ENCODE measurements around the gene ZNF556.

Gene ZNF556

DNA sequence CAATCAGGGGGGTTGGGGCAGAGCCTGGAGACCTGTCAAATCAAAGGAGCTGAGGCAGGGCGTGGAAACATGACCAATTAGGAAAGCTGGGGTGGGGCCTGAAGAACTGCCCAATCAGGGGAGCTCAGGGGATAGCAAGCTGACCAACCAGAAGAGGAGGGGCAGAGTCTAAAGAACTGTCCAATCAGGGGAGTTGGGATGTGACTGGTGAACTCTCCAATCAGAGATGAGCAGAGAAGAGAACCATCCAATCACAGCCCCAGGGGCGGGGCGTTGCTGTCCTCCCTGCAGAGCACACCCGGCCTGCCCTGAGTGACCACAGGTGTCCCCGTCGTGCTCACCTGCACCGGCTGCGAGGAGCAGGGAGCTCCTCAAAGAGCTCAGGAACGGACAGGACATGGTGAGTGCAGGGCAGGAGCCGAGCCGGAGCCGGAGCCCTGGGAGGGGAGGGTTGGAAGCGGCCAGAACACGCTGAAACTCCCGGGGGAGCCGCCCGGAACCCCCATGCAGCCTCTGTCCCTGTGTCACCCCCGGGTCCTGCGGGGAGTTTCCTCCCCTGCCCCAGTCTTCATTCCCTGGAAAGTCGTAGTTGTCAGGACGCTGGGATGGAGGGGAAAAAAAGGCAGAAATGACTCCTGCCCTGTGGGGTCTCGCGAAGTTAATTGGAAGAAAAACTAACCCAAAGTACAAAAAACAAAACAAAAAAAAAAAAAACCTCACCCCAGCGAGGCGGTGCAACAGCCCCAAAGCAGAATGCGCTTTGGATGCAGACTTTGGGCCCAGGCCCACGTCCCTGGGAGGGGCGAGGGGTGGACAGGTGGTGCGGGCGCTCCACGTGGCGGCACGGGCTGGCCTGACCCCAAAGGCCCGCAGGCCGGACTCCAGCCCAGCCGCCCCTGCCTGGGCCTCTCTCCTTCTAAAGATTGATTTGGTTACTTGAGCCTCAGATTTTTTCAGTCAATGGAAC is at the start of gene ZNF556:
TSS of gene ZNF556 (plus strand) at position 311 of the 967 bp plus-strand sequence. CDS start at position 398, 87 bp downstream.
- DNase-seq (ENCODE audit: insufficient read length, low spot score): no peak
- no peak for FAIRE-seq
- no peak for TF ChIP-seq CTCF (IDR thresholded peaks at IDR 0.05; ENCODE audit: insufficient read depth, missing control alignments)

DNA sequence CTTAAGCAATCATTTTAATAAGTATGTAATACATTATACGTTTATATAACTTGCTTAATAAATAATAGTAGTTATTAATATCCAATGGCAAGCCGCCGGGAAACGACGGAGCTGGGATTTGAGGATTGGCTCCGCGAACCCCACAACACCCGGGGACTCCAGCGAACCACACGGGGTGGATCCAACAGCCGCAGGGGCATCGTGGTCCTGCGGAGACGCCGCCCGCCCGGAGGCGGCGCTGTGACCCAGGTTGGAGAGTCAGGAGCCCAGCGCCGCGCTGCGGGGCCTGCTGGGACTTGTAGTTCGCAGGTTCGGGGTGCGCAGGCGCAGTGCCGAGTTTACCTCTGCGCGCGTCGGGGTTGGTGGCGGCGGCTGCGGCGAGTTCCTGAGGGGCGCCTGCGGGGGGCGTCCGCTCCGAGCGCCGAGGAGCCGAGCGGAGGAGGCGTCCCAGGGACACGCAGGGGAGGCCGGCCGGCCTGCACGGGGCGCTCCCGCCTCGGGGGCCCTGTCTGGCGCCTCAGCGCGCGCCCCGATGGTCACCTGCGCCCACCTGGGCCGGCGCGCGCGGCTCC is 47.5 kb upstream of the ZNF556 start, which contains the start of gene ZNF554:
TSS of gene ZNF554 (plus strand) at position 329 of the 572 bp plus-strand sequence. CDS start at position 533, 204 bp downstream.
- DNase-seq (ENCODE audit: insufficient read length, low spot score) (peak; percentile 96), FAIRE-seq (no peak)
- TF ChIP-seq CTCF (IDR thresholded peaks at IDR 0.05; ENCODE audit: insufficient read depth, missing control alignments): peak; percentile 68

DNA sequence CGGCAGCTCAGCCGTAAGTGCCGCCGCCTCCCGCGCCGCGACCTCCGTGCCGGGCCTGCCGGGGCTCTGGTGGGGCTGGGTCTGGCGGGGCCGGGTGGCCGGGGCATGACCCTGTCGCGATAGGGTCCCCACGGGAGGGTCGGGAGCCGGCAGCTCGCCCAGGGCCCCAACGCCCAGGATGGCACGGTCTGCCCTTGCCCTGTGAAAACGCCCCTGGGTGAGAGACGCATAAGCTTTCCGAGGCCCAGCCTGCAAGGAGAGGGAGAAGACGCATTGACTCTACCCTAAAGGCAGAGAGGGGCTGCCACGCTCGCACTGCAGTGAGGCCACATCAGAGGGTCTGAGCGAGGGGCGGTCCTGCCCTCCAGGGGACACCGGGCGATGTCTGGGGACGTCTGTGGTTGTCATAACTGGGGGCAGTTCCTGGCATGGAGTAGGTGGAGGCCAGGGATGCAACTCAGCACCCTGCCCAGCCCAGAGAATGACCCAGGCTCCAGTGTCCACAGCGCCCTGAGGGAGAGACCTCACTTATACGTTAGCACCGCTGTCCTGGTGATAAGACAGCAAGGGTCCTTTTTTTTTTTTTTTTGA is 46.9 kb upstream of the ZNF556 start:
- DNase-seq (ENCODE audit: insufficient read length, low spot score): peak; percentile 14
- no peak for TF ChIP-seq CTCF (IDR thresholded peaks at IDR 0.05; ENCODE audit: insufficient read depth, missing control alignments)
- FAIRE-seq: no peak

DNA sequence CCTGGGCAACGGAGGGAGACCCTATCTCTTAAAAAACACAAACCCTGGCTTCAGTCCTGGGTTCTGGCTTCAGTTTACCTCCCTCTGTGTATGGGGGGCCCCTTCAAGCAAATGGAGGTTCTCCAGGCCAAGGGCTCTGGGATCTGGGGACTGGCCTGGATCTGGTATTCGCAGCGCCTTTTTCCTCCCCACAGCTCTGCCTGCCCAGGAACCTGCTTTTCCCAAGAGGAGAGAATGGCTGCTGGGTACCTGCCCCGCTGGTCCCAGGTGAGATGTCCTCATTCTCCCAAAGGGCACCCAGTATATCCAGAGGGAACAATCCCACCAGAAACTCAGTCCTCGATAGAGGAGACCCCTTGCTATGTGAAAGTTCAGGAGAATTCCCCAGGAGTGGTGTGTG is 44.3 kb upstream of the ZNF556 start:
- DNase-seq (ENCODE audit: insufficient read length, low spot score) (no peak), FAIRE-seq (no peak)

GRCh38 chr19:2823646-2824045 is 43.5 kb upstream of the ZNF556 start:
- no peak for TF ChIP-seq CTCF (IDR thresholded peaks at IDR 0.05; ENCODE audit: insufficient read depth, missing control alignments)
- FAIRE-seq (no peak), DNase-seq (ENCODE audit: insufficient read length, low spot score) (no peak)

More for the DNA sequence above, 44.3 kb upstream of the ZNF556 start:
- TF ChIP-seq CTCF (IDR thresholded peaks at IDR 0.05; ENCODE audit: insufficient read depth, missing control alignments): no peak

GRCh38 chr19:2824129-2824528 is 43.0 kb upstream of the ZNF556 start:
- FAIRE-seq (no peak), DNase-seq (ENCODE audit: insufficient read length, low spot score) (no peak)
- no peak for TF ChIP-seq CTCF (IDR thresholded peaks at IDR 0.05; ENCODE audit: insufficient read depth, missing control alignments)

Data from D721Med (cell line).